SK-N-SH (cell line): ENCODE data around the gene NFIA. TPM values are rescaled to one million over a fixed set of nuclear protein-coding genes. Genes with fewer than 3 reads are reported as not detected.

Source experiments
- CTCF ChIA-PET: fragments of 300-600, 350-600 bp; formaldehyde crosslinking; extraction: SDS; loops from one replicate; lab custom pipeline; 2021; lab: Yijun Ruan, JAX
- POLR2A ChIA-PET: fragments of 350-600 bp; sonication (Branson Sonifier 250); formaldehyde crosslinking; extraction: SDS; loops from one replicate; lab custom pipeline; 2020; ENCODE audit warnings: antibody characterized with exemption, inconsistent platforms; lab: Yijun Ruan, JAX
- DNase-seq: peaks from one replicate; pipeline ENCODE4 v3.0.0; 2012
- H2AFZ ChIP-seq: fragments of 200-600 bp; sonication (generic); 2 replicates; pipeline ENCODE4 v1.8.1; 2016; ENCODE audit warnings: antibody characterized with exemption, mild to moderate bottlenecking, low read depth
- H3F3A ChIP-seq: fragments of 200-600 bp; sonication (generic); replicated peaks from 2 replicates; pipeline ENCODE3; 2016; ENCODE audit warnings: antibody characterized with exemption, mild to moderate bottlenecking; ENCODE audit not compliant: insufficient read depth
- H3K27ac ChIP-seq, 2 experiments: fragments of 200-500 bp in 1 of 2; fragments of 200-600 bp in 1 of 2; sonication (Bioruptor generic) in 1 of 2; sonication (generic), shearing (Covaris generic) in 1 of 2; 2 replicates each; pipeline versions ENCODE4 v1.5.1 to v1.6.1; 2014 to 2016; ENCODE audit warnings: low read depth in 2 of 2, inconsistent platforms in 1 of 2, low read length in 1 of 2, mild to moderate bottlenecking in 1 of 2, mixed read lengths in 1 of 2
- H3K27me3 ChIP-seq: fragments of 200-600 bp; sonication (generic), shearing (Covaris generic); 2 replicates; pipeline ENCODE4 v1.6.1; 2016; ENCODE audit warnings: mixed run types; ENCODE audit not compliant: insufficient read depth
- H3K36me3 ChIP-seq, 2 experiments: fragments of 200-500 bp in 1 of 2; fragments of 200-600 bp in 1 of 2; sonication (Bioruptor generic) in 1 of 2; sonication (generic) in 1 of 2; replicated peaks in 1 of 2; 2 replicates each; pipeline versions ENCODE3 to v1.5.1; 2014 to 2016; ENCODE audit warnings: low read length in 1 of 2, mild to moderate bottlenecking in 1 of 2; ENCODE audit not compliant: insufficient read depth in 2 of 2, control insufficient read depth in 1 of 2
- H3K4me1 ChIP-seq, 2 experiments: fragments of 200-500 bp in 1 of 2; fragments of 200-600 bp in 1 of 2; sonication (Bioruptor generic) in 1 of 2; sonication (generic), shearing (Covaris generic) in 1 of 2; 2 replicates each; pipeline versions ENCODE4 v1.5.1 to v1.6.1; 2014 to 2016; ENCODE audit warnings: low read depth in 1 of 2, low read length in 1 of 2, mixed run types in 1 of 2; ENCODE audit not compliant: insufficient read depth in 2 of 2, control insufficient read depth in 1 of 2
- H3K4me2 ChIP-seq: fragments of 200-600 bp; sonication (generic), shearing (Covaris generic); 2 replicates; pipeline ENCODE4 v1.6.1; 2017; ENCODE audit warnings: mixed run types
- H3K4me3 ChIP-seq, 2 experiments: fragments of 200-500 bp in 1 of 2; fragments of 200-600 bp in 1 of 2; sonication (Bioruptor generic) in 1 of 2; sonication (generic), shearing (Covaris generic) in 1 of 2; 2 replicates each; pipeline versions ENCODE4 v1.5.1 to v1.8.1; 2014 to 2016; ENCODE audit warnings: low read depth in 2 of 2, inconsistent platforms in 1 of 2, low read length in 1 of 2, mild to moderate bottlenecking in 1 of 2, mixed read lengths in 1 of 2, moderate library complexity in 1 of 2
- H3K79me2 ChIP-seq: fragments of 200-600 bp; sonication (generic); 2 replicates; pipeline ENCODE4 v1.8.1; 2017; ENCODE audit warnings: mild to moderate bottlenecking; ENCODE audit not compliant: insufficient read depth
- H3K9ac ChIP-seq: fragments of 200-600 bp; sonication (generic); 2 replicates; pipeline ENCODE4 v1.6.1; 2017; ENCODE audit warnings: mixed run types
- H3K9me2 ChIP-seq: fragments of 200-600 bp; sonication (generic); 2 replicates; pipeline ENCODE4 v1.6.1; 2017; ENCODE audit warnings: mixed run types
- H3K9me3 ChIP-seq: fragments of 200-600 bp; sonication (generic); 2 replicates; pipeline ENCODE4 v1.6.1; 2017; ENCODE audit warnings: mixed run types, mild to moderate bottlenecking, moderate library complexity
- H4K20me1 ChIP-seq: fragments of 200-600 bp; sonication (generic); 2 replicates; pipeline ENCODE4 v1.6.1; 2017; ENCODE audit warnings: mild to moderate bottlenecking, mixed run types; ENCODE audit not compliant: insufficient read depth
- CHD2 ChIP-seq: fragments of 150-350 bp; IDR thresholded peaks from 2 replicates; pipeline ENCODE4 v1.6.1; 2018; ENCODE audit warnings: low read length; ENCODE audit not compliant: partially characterized antibody
- EP300 ChIP-seq, 2 experiments: IDR thresholded peaks; 2 replicates each; pipeline versions ENCODE4 v1.4.0 to v1.6.1; 2012; ENCODE audit warnings: borderline replicate concordance in 1 of 2, low read depth in 1 of 2, low read length in 1 of 2
- EZH2phosphoT487 ChIP-seq: fragments of 200-600 bp; sonication (generic); IDR thresholded peaks from 2 replicates; pipeline ENCODE4 v1.6.1; 2017; ENCODE audit warnings: low read depth, mixed run types, mild to moderate bottlenecking, antibody characterized with exemption, moderate library complexity, borderline replicate concordance
- FOSL2 ChIP-seq: IDR thresholded peaks from 2 replicates; pipeline ENCODE4 v1.4.0; 2012; ENCODE audit warnings: low read depth, mild to moderate bottlenecking, moderate library complexity, borderline replicate concordance
- GATA2 ChIP-seq: sonication (generic); formaldehyde crosslinking; IDR thresholded peaks from 2 replicates; pipeline ENCODE4 v1.5.0; 2020; ENCODE audit warnings: mild to moderate bottlenecking, missing genetic modification reagents
- IRF3 ChIP-seq: fragments of 150-350 bp; IDR thresholded peaks from 2 replicates; pipeline ENCODE4 v1.6.1; 2016; ENCODE audit warnings: mild to moderate bottlenecking, low read depth, low read length
- MAX ChIP-seq: IDR thresholded peaks from 2 replicates; pipeline ENCODE4 v1.4.0; 2012; ENCODE audit warnings: low read depth
- MEF2A ChIP-seq: IDR thresholded peaks from 2 replicates; pipeline ENCODE4 v1.4.0; 2012; ENCODE audit warnings: low read depth, borderline replicate concordance
- NRF1 ChIP-seq: IDR thresholded peaks from 2 replicates; pipeline ENCODE4 v1.6.1; 2012; ENCODE audit warnings: low read depth, mild to moderate bottlenecking, low read length
- PBX3 ChIP-seq: IDR thresholded peaks from 2 replicates; pipeline ENCODE4; 2012
- RCOR1 ChIP-seq: fragments of 150-350 bp; IDR thresholded peaks from 2 replicates; pipeline ENCODE4 v1.6.1; 2017; ENCODE audit warnings: antibody characterized with exemption, low read length
- REST ChIP-seq: IDR thresholded peaks from 2 replicates; pipeline ENCODE4 v1.6.1; 2012; ENCODE audit warnings: mild to moderate bottlenecking, low read depth, low read length, moderate library complexity
- SIN3A ChIP-seq: IDR thresholded peaks from 2 replicates; pipeline ENCODE4 v1.6.1; 2012; ENCODE audit warnings: low read depth, mild to moderate bottlenecking, low read length, moderate library complexity, borderline replicate concordance
- SMC3 ChIP-seq: IDR thresholded peaks from 2 replicates; pipeline ENCODE4 v1.6.1; 2012; ENCODE audit warnings: low read depth, low read length, improper control_type of control experiment
- TCF12 ChIP-seq: IDR thresholded peaks from 2 replicates; pipeline ENCODE4 v1.4.0; 2012
- USF2 ChIP-seq: fragments of 150-350 bp; IDR thresholded peaks from 2 replicates; pipeline ENCODE4 v1.6.1; 2017; ENCODE audit warnings: antibody characterized with exemption, low read length, low read depth, borderline replicate concordance
- YY1 ChIP-seq: IDR thresholded peaks from 2 replicates; pipeline ENCODE4 v1.4.0; 2012; ENCODE audit warnings: low read depth, mild to moderate bottlenecking
- WGBS: methylation state at CpG from one replicate; pipeline ENCODE4 v1.1.6; 2017; ENCODE audit warnings: low lambda C conversion rate; 5-methylcytosine and 5-hydroxymethylcytosine counted together
- polyA plus RNA-seq, 3 experiments: library from polyadenylated mRNA; depleted of rRNA; stranded (reverse); fragments of >200 nt; gene quantifications; 2 replicates each; pipeline ENCODE4 v1.2.3, GENCODE V29; 2012

NFIA gene
- polyA plus RNA-seq, 1 of the 3 experiments (the other 2 are of a cell fraction): 3.3 TPM

GRCh38 chr1:61093525-61094137 lies 11.3 kb downstream of the NFIA start:
- TF ChIP-seq MEF2A (no peak), NRF1 (no peak), YY1 (no peak), GATA2 (CRISPR knock-in tag) (no peak), MAX (no peak), SIN3A (no peak), TCF12 (no peak), PBX3 (no peak), EZH2phosphoT487 (no peak), SMC3 (no peak), REST (no peak), FOSL2 (no peak), USF2 (no peak), CHD2 (no peak), IRF3 (no peak), EP300 (IDR thresholded peaks at IDR 0.05; ENCODE audit: borderline replicate concordance in 1 of 2, low read depth in 1 of 2, low read length in 1 of 2) (no peak), RCOR1 (no peak)
- no peaks in the 10 kb centered on the region for H3K27me3 ChIP-seq
- 87% methylated on average over 2 of the region's 2 CpGs for WGBS
- peaks cover 49% of the 10 kb centered on the region for H3K79me2 ChIP-seq
- peaks cover 3 to 28% of the 10 kb centered on the region in 2 experiments; a peak in 3 of 4 replicates for H3K4me1 ChIP-seq
- no peak overlapping the region for H2AFZ ChIP-seq
- H3K9ac ChIP-seq: no peak overlapping the region
- no peak for DNase-seq
- peaks cover 18 to 25% of the 10 kb centered on the region in 2 experiments for H3K36me3 ChIP-seq
- H3K4me2 ChIP-seq: no peak overlapping the region
- no peak overlapping the region for H3K4me3 ChIP-seq
- no peaks in the 10 kb centered on the region for H3F3A ChIP-seq
- CTCF ChIA-PET: interaction anchor here (1.0 to 1.8 kb wide), 4 partner anchors 12 to 360 kb away, joined by 3 read pairs; no protein-coding TSS in a partner anchor
- no peaks in the 10 kb centered on the region; the same call in 1 of the 2 replicates for H3K9me2 ChIP-seq
- H3K9me3 ChIP-seq: no peaks in the 10 kb centered on the region
- POLR2A ChIA-PET: no interaction called here
- H3K27ac ChIP-seq: no peak overlapping the region
- H4K20me1 ChIP-seq: no peaks in the 10 kb centered on the region; the same call in 1 of the 2 replicates
